UCSD-AML1 (cell line): ENCODE results near the gene HTD2.
A peak's percentile ranks its signal among the peaks of the same experiment; 100 is the strongest.
"Not testable (repeated sequence)": the region's sequence is repeated elsewhere in the genome, so short reads cannot be mapped to it uniquely, and the experiment has no call there.

Source experiments
- DNase-seq: peaks from one replicate; lab custom pipeline; 2025; ENCODE audit not compliant: unreplicated experiment; lab: John Stamatoyannopoulos, UW

The HTD2 gene

GRCh38 chr3:58331593-58332152 is 25.4 kb downstream of the HTD2 start:
- DNase-seq: no peak

GRCh38 chr3:58332575-58333188 is 26.4 kb downstream of the HTD2 start, which contains the start of gene PXK:
Gene PXK, plus strand, starts transcription at chr3:58332892. Its CDS starts 97 bp downstream, at chr3:58332989.
- peak; percentile 86 for DNase-seq

- peak; percentile 54 for DNase-seq
Observed at GRCh38 chr3:58333206-58334012, 27.1 kb downstream of the HTD2 start.

GRCh38 chr3:58334013-58334321 is 27.6 kb downstream of the HTD2 start:
- DNase-seq: no peak

- no peak for DNase-seq
Observed at GRCh38 chr3:58334506-58334884, 28.2 kb downstream of the HTD2 start.

- no peak for DNase-seq
Observed at GRCh38 chr3:58335652-58335947, 29.3 kb downstream of the HTD2 start.

- no peak for DNase-seq
Observed at GRCh38 chr3:58336135-58336882, 30.0 kb downstream of the HTD2 start.

GRCh38 chr3:58337190-58337589 is 30.9 kb downstream of the HTD2 start:
- DNase-seq: no peak

- not testable (repeated sequence) for DNase-seq
Observed at GRCh38 chr3:58339146-58339545, 32.8 kb downstream of the HTD2 start.

- DNase-seq: no peak
Observed at GRCh38 chr3:58340594-58341244, 34.4 kb downstream of the HTD2 start.

GRCh38 chr3:58341376-58341775 is 35.1 kb downstream of the HTD2 start:
- no peak for DNase-seq

GRCh38 chr3:58342676-58343075 is 36.4 kb downstream of the HTD2 start:
- DNase-seq: no peak

GRCh38 chr3:58345457-58345856 is 39.1 kb downstream of the HTD2 start:
- no peak for DNase-seq

- DNase-seq: no peak
Observed at GRCh38 chr3:58346368-58346767, 40.0 kb downstream of the HTD2 start.

- no peak for DNase-seq
Observed at GRCh38 chr3:58347984-58348383, 41.7 kb downstream of the HTD2 start.

GRCh38 chr3:58349792-58350626 is 43.7 kb downstream of the HTD2 start:
- DNase-seq: no peak

- no peak for DNase-seq
Observed at GRCh38 chr3:58350627-58351013, 44.3 kb downstream of the HTD2 start.

GRCh38 chr3:58351920-58352319 is 45.6 kb downstream of the HTD2 start:
- peak; percentile 29 for DNase-seq

- no peak for DNase-seq
Observed at GRCh38 chr3:58352626-58353025, 46.3 kb downstream of the HTD2 start.

- peak; percentile 48 for DNase-seq
Observed at GRCh38 chr3:58353722-58354553, 47.6 kb downstream of the HTD2 start.
